Activated naive CD8-positive, alpha-beta T cell (primary cell): ENCODE measurements around the gene RABGAP1L.
"Not testable (repeated sequence)": the region's sequence is repeated elsewhere in the genome, so short reads cannot be mapped to it uniquely, and the experiment has no call there.

Source experiments
- H3K27ac Mint-ChIP-seq: one replicate; pipeline ENCODE4 v1.8.0; 2021; ENCODE audit warnings: mixed read lengths
- H3K27me3 Mint-ChIP-seq: one replicate; pipeline ENCODE4 v1.8.0; 2021; ENCODE audit warnings: mixed read lengths
- H3K36me3 Mint-ChIP-seq: one replicate; pipeline ENCODE4 v1.8.0; 2021; ENCODE audit warnings: mixed read lengths
- H3K4me1 Mint-ChIP-seq: one replicate; pipeline ENCODE4 v1.8.0; 2021; ENCODE audit warnings: low read depth, mixed read lengths
- H3K4me3 Mint-ChIP-seq: one replicate; pipeline ENCODE4 v1.8.0; 2021; ENCODE audit warnings: mild to moderate bottlenecking, mixed read lengths
- H3K9me3 Mint-ChIP-seq: one replicate; pipeline ENCODE4 v1.8.0; 2021; ENCODE audit warnings: low read depth, mixed read lengths

RABGAP1L gene

GRCh38 chr1:174159252-174160108 lies at the start of gene RABGAP1L:
Gene RABGAP1L, plus strand, starts transcription at chr1:174159520.
- Mint-ChIP-seq H3K27ac (peak within 1 kb of the TSS; percentile 92), H3K27me3 (no peaks in the 10 kb centered on the region)

DNA sequence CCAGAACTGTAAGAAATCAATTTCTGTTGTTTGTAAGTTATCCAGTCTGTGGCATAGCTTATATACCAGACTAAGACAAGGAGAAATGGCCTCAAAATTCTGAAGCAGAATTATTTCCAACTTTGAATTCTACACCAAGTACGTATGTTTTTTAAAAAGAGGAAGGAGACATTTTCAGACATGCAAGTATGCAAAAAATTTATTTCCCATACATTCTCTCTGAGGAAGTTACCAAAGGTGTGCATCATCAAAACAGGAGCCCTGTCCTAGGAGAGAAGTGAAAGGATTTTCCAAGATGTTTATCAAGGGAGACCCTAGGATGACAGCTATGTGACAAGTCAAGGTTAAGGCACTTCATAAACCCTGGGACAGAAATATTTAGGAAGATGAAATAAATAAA lies 49.3 kb upstream of the RABGAP1L start:
- Mint-ChIP-seq H3K36me3 (no peaks in the 10 kb centered on the region), H3K27me3 (no peaks in the 10 kb centered on the region), H3K9me3 (no peaks in the 10 kb centered on the region), H3K4me3 (no peak overlapping the region), H3K27ac (no peak overlapping the region), H3K4me1 (no peaks in the 10 kb centered on the region)

More at GRCh38 chr1:174159252-174160108, at the start of gene RABGAP1L:
- H3K9me3 Mint-ChIP-seq, result no peaks in the 10 kb centered on the region
- peak within 1 kb of the TSS; percentile 91 for H3K4me3 Mint-ChIP-seq
- peaks cover 3% of the 10 kb centered on the region for H3K36me3 Mint-ChIP-seq
- peaks cover 52% of the 10 kb centered on the region for H3K4me1 Mint-ChIP-seq

DNA sequence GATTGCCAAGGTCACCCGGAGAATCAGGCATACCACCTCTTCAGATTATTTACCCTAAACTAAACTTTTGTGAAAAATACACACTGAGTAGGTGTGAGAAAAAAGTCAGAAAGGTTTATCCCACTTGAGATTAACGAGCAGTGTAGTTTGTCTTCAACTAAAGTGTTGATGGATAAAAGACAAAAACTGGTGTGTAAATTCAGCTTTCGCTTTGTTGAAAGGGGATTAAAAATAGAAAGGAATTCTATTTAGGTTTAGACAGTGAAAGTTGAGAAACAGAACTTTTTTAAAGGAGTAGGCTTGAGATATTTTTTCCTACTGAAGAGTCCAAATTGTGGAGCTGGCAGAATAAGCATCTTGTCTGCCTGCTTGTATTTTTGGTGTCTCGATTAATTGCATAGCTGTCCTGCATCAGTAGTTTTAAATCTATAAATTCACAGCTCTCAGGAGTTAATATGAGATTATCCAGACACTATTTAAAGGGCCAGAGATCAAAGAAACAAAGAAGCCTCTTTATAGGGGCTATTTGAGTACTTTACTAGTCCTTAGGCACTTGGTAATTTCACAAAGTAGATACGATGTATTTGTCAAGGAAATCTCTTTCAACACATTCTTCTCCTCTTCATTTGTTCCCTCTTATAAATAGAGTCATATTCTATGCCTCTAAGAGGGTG lies 46.7 kb upstream of the RABGAP1L start:
- Mint-ChIP-seq H3K36me3 (no peaks in the 10 kb centered on the region), H3K9me3 (no peaks in the 10 kb centered on the region), H3K4me3 (no peak overlapping the region), H3K27ac (no peak overlapping the region), H3K27me3 (no peaks in the 10 kb centered on the region), H3K4me1 (no peaks in the 10 kb centered on the region)

DNA sequence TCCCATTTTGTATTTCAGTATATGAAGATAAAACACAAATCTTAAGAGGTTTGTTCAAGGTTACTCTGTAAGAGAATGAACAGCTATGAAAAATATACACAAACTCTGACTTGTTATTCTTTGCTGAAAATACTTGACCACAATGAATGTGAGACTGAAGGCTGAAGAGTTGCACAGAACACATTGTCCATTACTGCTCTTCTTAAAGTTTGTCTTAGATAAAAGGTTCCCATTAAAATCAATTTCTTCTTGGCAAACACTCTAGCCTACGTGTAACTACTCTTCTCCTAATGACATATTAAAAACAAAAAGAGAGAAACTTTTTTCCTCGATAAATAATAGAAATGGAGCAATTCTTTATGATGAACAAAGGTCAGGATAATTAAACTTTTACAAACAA lies 45.2 kb upstream of the RABGAP1L start:
- Mint-ChIP-seq H3K4me3 (no peak overlapping the region), H3K4me1 (no peaks in the 10 kb centered on the region), H3K27ac (no peak overlapping the region), H3K9me3 (no peaks in the 10 kb centered on the region), H3K36me3 (no peaks in the 10 kb centered on the region), H3K27me3 (peaks cover 2% of the 10 kb centered on the region)

GRCh38 chr1:174114788-174115448 lies 44.4 kb upstream of the RABGAP1L start:
- Mint-ChIP-seq H3K27ac (no peak overlapping the region), H3K9me3 (no peaks in the 10 kb centered on the region), H3K4me1 (no peaks in the 10 kb centered on the region), H3K4me3 (no peak overlapping the region), H3K36me3 (no peaks in the 10 kb centered on the region), H3K27me3 (peaks cover 2% of the 10 kb centered on the region)

- no peak overlapping the region for H3K4me3 Mint-ChIP-seq
- H3K4me1 Mint-ChIP-seq, result no peaks in the 10 kb centered on the region
- peaks cover 2% of the 10 kb centered on the region for H3K27me3 Mint-ChIP-seq
- H3K36me3 Mint-ChIP-seq, result no peaks in the 10 kb centered on the region
- no peaks in the 10 kb centered on the region for H3K9me3 Mint-ChIP-seq
- no peak overlapping the region for H3K27ac Mint-ChIP-seq
These were observed 43.3 kb upstream of the RABGAP1L start for GRCh38 chr1:174116042-174116441.

- Mint-ChIP-seq H3K27me3 (peaks cover 2% of the 10 kb centered on the region), H3K4me3 (no peak overlapping the region), H3K27ac (no peak overlapping the region), H3K36me3 (peaks cover 7% of the 10 kb centered on the region), H3K9me3 (peaks cover 18% of the 10 kb centered on the region), H3K4me1 (no peaks in the 10 kb centered on the region)
These were observed 40.6 kb upstream of the RABGAP1L start for GRCh38 chr1:174118751-174119150.

- Mint-ChIP-seq H3K9me3 (peaks cover 29% of the 10 kb centered on the region), H3K36me3 (peaks cover 11% of the 10 kb centered on the region)
- H3K27me3 Mint-ChIP-seq, H3K4me1 Mint-ChIP-seq, H3K27ac Mint-ChIP-seq, H3K4me3 Mint-ChIP-seq: not testable (repeated sequence)
These were observed 37.0 kb upstream of the RABGAP1L start for GRCh38 chr1:174122318-174122717.

- Mint-ChIP-seq H3K36me3 (peaks cover 11% of the 10 kb centered on the region), H3K27ac (no peak overlapping the region), H3K4me3 (no peak overlapping the region), H3K4me1 (no peaks in the 10 kb centered on the region), H3K9me3 (peaks cover 29% of the 10 kb centered on the region), H3K27me3 (no peaks in the 10 kb centered on the region)
These were observed 35.5 kb upstream of the RABGAP1L start for GRCh38 chr1:174123843-174124242.

DNA sequence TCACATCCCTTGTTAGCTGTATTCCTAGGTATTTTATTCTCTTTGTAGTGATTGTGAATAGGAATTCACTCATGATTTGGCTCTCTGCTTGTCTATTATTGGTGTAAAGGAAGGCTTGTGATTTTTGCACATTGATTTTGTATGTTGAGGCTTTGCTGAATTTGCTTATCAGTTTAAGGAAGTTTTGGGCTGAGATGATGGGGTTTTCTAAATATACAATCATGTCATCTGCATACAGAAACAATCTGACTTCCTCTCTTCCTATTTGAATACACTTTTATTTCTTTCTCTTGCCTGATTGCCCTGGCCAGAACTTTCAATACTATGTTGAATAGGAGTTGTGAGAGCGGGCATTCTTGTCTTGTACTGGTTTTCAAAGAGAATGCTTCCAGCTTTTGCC lies 32.1 kb upstream of the RABGAP1L start:
- H3K36me3 Mint-ChIP-seq, result peaks cover 17% of the 10 kb centered on the region
- H3K27ac Mint-ChIP-seq, H3K27me3 Mint-ChIP-seq, H3K4me1 Mint-ChIP-seq, H3K4me3 Mint-ChIP-seq: not testable (repeated sequence)
- H3K9me3 Mint-ChIP-seq, result peaks cover 32% of the 10 kb centered on the region

DNA sequence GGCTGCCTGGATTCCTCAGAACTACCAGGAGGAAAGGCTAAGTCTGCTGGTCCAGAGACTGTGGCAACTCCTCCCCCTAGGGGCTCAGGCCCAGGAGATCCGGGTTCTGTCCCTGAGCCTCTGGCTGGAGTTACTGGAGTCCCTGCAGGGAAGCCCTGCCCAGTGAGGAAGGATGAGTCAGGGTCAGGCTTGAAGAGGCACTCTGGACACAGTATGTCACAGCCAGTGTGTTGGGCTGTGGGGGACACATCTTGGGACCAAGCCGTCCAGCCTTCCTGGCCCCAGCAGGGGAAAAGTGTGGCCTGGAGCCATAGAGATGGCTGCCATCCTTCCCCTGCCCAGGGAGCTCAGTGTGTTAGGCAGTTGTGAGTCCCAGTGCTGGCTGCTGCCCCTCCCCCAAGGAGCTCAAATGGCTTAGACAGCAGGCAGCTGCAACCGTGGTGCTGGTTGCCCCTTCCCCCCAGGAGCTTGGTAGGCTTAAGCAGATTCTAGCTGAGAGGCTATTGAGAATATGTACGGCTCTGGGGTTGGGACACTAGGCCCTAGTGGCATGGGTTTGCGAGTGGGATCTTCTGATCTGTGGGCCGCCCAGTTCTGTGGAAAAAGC lies 28.2 kb upstream of the RABGAP1L start:
- Mint-ChIP-seq H3K4me3 (no peak overlapping the region), H3K9me3 (peaks cover 14% of the 10 kb centered on the region), H3K36me3 (peaks cover 6% of the 10 kb centered on the region), H3K27ac (no peak overlapping the region), H3K4me1 (no peaks in the 10 kb centered on the region), H3K27me3 (no peaks in the 10 kb centered on the region)

DNA sequence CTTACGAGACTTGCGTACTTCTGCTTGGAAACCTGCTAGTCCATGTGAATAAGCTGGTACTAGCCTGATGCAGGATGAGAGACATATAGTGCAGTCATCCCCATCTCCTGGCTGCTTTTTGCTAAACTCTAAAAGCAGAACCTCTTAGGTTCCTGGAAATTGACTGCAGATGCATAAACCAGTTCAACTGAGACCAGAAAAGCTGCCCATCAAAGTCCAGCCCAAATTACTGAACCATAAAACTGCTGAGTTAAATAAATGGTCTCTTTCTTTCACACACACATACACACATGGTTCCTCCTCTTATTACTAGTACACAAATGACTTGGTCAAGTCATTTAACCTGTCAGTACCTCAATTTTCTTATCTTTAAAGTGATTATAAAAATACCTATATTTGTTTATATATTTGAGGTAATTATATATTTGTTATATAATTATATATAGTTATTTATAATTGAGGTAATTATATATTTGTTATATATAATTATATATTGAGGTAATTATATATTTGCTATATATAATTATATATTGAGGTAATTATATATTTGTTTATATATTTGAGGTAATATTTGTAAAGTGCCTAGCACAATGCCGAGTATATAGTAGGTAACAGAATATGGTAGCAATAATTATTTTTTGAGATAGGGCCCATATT lies 25.2 kb upstream of the RABGAP1L start:
- H3K27me3 Mint-ChIP-seq, result no peaks in the 10 kb centered on the region
- H3K4me3 Mint-ChIP-seq, result no peak overlapping the region
- peaks cover 6% of the 10 kb centered on the region for H3K36me3 Mint-ChIP-seq

GRCh38 chr1:174135211-174135610 lies 24.1 kb upstream of the RABGAP1L start:
- Mint-ChIP-seq H3K27me3 (no peaks in the 10 kb centered on the region), H3K9me3 (peaks cover 4% of the 10 kb centered on the region), H3K27ac (no peak overlapping the region), H3K4me1 (no peaks in the 10 kb centered on the region), H3K36me3 (peaks cover under 1% of the 10 kb centered on the region), H3K4me3 (no peak overlapping the region)

More for the DNA sequence above, 25.2 kb upstream of the RABGAP1L start:
- H3K27ac Mint-ChIP-seq, result no peak overlapping the region
- peaks cover 9% of the 10 kb centered on the region for H3K9me3 Mint-ChIP-seq
- no peaks in the 10 kb centered on the region for H3K4me1 Mint-ChIP-seq

DNA sequence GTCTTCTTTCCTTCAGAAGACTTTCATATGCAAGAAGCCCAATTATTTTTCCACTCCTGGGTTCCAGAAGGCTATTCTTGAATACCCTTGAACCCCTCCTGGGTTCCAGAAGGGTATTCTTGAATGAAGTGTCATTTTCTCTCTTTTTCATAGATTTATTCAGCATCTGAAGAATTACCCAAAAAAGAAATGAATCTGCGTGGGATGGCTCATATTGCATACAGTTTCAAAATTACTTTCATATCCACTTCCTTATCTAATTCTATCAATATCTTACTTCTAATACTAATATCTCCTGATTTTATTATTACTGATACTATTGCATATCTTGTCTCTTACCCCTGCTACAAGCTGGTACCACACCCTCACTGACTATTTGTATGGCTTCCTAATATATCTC lies 22.6 kb upstream of the RABGAP1L start:
- H3K4me3 Mint-ChIP-seq, result no peak overlapping the region
- no peaks in the 10 kb centered on the region for H3K9me3 Mint-ChIP-seq

More for the DNA sequence above, 22.6 kb upstream of the RABGAP1L start:
- no peaks in the 10 kb centered on the region for H3K4me1 Mint-ChIP-seq
- H3K27me3 Mint-ChIP-seq, result no peaks in the 10 kb centered on the region
- H3K36me3 Mint-ChIP-seq, result no peaks in the 10 kb centered on the region
- H3K27ac Mint-ChIP-seq, result no peak overlapping the region
